Measurements from ENCODE around the gene THADA. TPM values are rescaled to one million over a fixed set of nuclear protein-coding genes. Genes with fewer than 3 reads are reported as not detected.
A peak's percentile ranks its signal among the peaks of the same experiment; 100 is the strongest.
"Not testable (repeated sequence)": the region's sequence is repeated elsewhere in the genome, so short reads cannot be mapped to it uniquely, and the experiment has no call there.

THADA gene
- total RNA-seq, 2 donors from 2014 or later: 23.7 to 69.5 TPM

DNA sequence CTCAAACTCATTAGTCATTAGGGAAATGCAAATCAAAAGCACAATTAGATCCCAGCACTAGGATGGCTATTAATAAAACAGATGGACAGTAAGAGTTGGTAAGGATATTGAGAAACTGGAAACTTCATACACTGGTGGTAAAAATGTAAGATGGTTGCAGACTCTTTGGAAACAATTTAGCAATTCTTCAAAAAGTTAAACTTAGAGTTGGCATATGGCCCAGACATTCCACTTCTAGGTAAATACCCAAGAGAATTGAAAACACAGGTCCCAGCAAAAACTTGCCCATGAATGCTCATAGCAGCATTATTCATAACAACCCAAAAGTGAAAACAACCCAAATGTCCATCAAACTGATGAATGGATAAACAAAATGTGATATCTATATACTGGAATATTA, 284.6 kb downstream of the THADA start:
- ATAC-seq: no peak
- H3K4me3 Mint-ChIP-seq: no peak overlapping the region
- no peak overlapping the region for H3K27ac Mint-ChIP-seq
- H3K27me3 Mint-ChIP-seq: no peaks in the 10 kb centered on the region
- H3K4me1 Mint-ChIP-seq (ENCODE audit: low read depth in 2 of 2): peaks cover 4 to 10% of the 10 kb centered on the region in 2 donors
- H3K36me3 Mint-ChIP-seq: no peaks in the 10 kb centered on the region
- no peaks in the 10 kb centered on the region for H3K9me3 Mint-ChIP-seq
- DNase-seq (ENCODE audit: low spot score): no peak

DNA sequence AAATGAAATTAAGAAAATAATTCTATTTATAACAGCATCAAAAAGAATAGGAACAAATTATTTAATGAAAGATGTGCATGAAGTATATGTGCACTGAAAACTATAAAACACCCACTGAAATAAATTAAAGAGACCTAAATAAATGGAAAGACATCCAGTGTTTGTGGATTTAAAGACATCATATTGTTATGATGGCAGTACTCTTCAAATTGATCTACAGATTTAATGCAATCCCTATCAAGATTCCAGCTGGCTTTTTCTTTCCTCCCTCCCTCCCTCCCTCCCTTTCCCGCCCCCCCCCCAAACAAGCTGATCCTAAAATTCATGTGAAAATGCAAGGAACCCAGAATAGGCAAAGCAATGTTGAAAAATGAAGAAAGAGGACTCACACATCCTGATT, 285.9 kb downstream of the THADA start:
- no peak for ATAC-seq
- Mint-ChIP-seq H3K27ac (no peak overlapping the region), H3K9me3 (no peaks in the 10 kb centered on the region), H3K36me3 (no peaks in the 10 kb centered on the region), H3K4me1 (ENCODE audit: low read depth in 2 of 2) (peaks cover 0 to 10% of the 10 kb centered on the region in 2 donors), H3K27me3 (no peaks in the 10 kb centered on the region), H3K4me3 (no peak overlapping the region)
- no peak for DNase-seq (ENCODE audit: low spot score)

- H3K36me3 Mint-ChIP-seq: no peaks in the 10 kb centered on the region
- no peaks in the 10 kb centered on the region for H3K9me3 Mint-ChIP-seq
- H3K27ac Mint-ChIP-seq: no peak overlapping the region
- DNase-seq (ENCODE audit: low spot score): no peak
- no peak for ATAC-seq
- no peaks in the 10 kb centered on the region for H3K27me3 Mint-ChIP-seq
- H3K4me1 Mint-ChIP-seq (ENCODE audit: low read depth in 2 of 2): peaks cover 7 to 16% of the 10 kb centered on the region in 2 donors
- H3K4me3 Mint-ChIP-seq: no peak overlapping the region
Observed at GRCh38 chr2:43307973-43308372, 287.9 kb downstream of the THADA start.

GRCh38 chr2:43307046-43307445, 288.8 kb downstream of the THADA start:
- Mint-ChIP-seq H3K27me3 (no peaks in the 10 kb centered on the region), H3K27ac (peak overlapping the region in 1 of 2 donors; percentile 27), H3K4me3 (no peak overlapping the region), H3K4me1 (ENCODE audit: low read depth in 2 of 2) (peaks cover 7 to 16% of the 10 kb centered on the region in 2 donors), H3K36me3 (no peaks in the 10 kb centered on the region), H3K9me3 (no peaks in the 10 kb centered on the region)
- ATAC-seq: no peak
- no peak for DNase-seq (ENCODE audit: low spot score)

DNA sequence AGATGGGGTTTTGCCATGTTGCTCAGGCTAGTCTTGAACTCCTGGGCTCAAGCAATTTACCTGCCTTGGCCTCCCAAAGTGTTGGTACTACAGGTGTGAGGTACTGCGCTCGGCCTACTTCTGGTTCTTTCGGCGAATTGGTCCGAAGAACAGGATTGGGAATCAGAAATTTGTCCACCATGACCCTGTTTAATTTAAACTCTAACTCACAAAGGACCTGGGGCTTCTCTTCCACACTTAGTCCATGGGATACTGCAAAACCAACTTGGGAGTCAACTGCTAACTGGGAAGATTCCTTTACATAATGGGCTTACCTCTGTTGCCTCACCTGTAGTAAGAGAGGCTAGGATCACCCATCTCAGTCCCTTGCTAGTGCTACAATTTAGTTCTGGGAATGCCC, 289.6 kb downstream of the THADA start:
- no peak overlapping the region for H3K4me3 Mint-ChIP-seq
- H3K4me1 Mint-ChIP-seq (ENCODE audit: low read depth in 2 of 2): peaks cover 7 to 16% of the 10 kb centered on the region in 2 donors
- H3K27ac Mint-ChIP-seq: no peak overlapping the region
- ATAC-seq: no peak
- H3K9me3 Mint-ChIP-seq: no peaks in the 10 kb centered on the region
- no peaks in the 10 kb centered on the region for H3K36me3 Mint-ChIP-seq
- DNase-seq (ENCODE audit: low spot score): no peak
- H3K27me3 Mint-ChIP-seq: no peaks in the 10 kb centered on the region

- no peaks in the 10 kb centered on the region for H3K9me3 Mint-ChIP-seq
- H3K36me3 Mint-ChIP-seq: no peaks in the 10 kb centered on the region
- no peak for DNase-seq (ENCODE audit: low spot score)
- H3K27ac Mint-ChIP-seq: no peak overlapping the region
- no peak overlapping the region for H3K4me3 Mint-ChIP-seq
- peaks cover 7 to 16% of the 10 kb centered on the region in 2 donors for H3K4me1 Mint-ChIP-seq (ENCODE audit: low read depth in 2 of 2)
- H3K27me3 Mint-ChIP-seq: no peaks in the 10 kb centered on the region
- no peak for ATAC-seq
Observed at GRCh38 chr2:43305517-43305916, 290.3 kb downstream of the THADA start.

GRCh38 chr2:43305012-43305411, 290.8 kb downstream of the THADA start:
- H3K36me3 Mint-ChIP-seq: no peaks in the 10 kb centered on the region
- DNase-seq (ENCODE audit: low spot score): no peak
- no peak overlapping the region for H3K4me3 Mint-ChIP-seq
- no peaks in the 10 kb centered on the region for H3K9me3 Mint-ChIP-seq
- H3K27me3 Mint-ChIP-seq: no peaks in the 10 kb centered on the region
- H3K27ac Mint-ChIP-seq: no peak overlapping the region
- H3K4me1 Mint-ChIP-seq (ENCODE audit: low read depth in 2 of 2): peaks cover 9 to 16% of the 10 kb centered on the region in 2 donors
- ATAC-seq: no peak

GRCh38 chr2:43303889-43304288, 291.9 kb downstream of the THADA start:
- no peaks in the 10 kb centered on the region for H3K27me3 Mint-ChIP-seq
- ATAC-seq (no peak), DNase-seq (ENCODE audit: low spot score) (no peak)
- H3K4me1 Mint-ChIP-seq (ENCODE audit: low read depth in 2 of 2): peaks cover 9 to 16% of the 10 kb centered on the region in 2 donors
- no peaks in the 10 kb centered on the region for H3K36me3 Mint-ChIP-seq
- no peaks in the 10 kb centered on the region for H3K9me3 Mint-ChIP-seq
- H3K27ac Mint-ChIP-seq: no peak overlapping the region
- no peak overlapping the region for H3K4me3 Mint-ChIP-seq

GRCh38 chr2:43302961-43303494, 292.8 kb downstream of the THADA start:
- H3K9me3 Mint-ChIP-seq: no peaks in the 10 kb centered on the region
- ATAC-seq: peak in 1 of 2 donors; percentile 54
- H3K4me1 Mint-ChIP-seq (ENCODE audit: low read depth in 2 of 2): peaks cover 9 to 16% of the 10 kb centered on the region in 2 donors
- no peaks in the 10 kb centered on the region for H3K36me3 Mint-ChIP-seq
- H3K27ac Mint-ChIP-seq: no peak overlapping the region
- DNase-seq (ENCODE audit: low spot score): no peak
- H3K27me3 Mint-ChIP-seq: no peaks in the 10 kb centered on the region
- no peak overlapping the region for H3K4me3 Mint-ChIP-seq

- H3K4me3 Mint-ChIP-seq: no peak overlapping the region
- H3K27ac Mint-ChIP-seq: no peak overlapping the region
Observed at GRCh38 chr2:43302182-43302960, 293.5 kb downstream of the THADA start.

GRCh38 chr2:43300781-43301583, 294.9 kb downstream of the THADA start:
- no peaks in the 10 kb centered on the region for H3K27me3 Mint-ChIP-seq
- ATAC-seq: no peak
- H3K4me3 Mint-ChIP-seq: no peak overlapping the region

More at GRCh38 chr2:43302182-43302960, 293.5 kb downstream of the THADA start:
- no peaks in the 10 kb centered on the region for H3K36me3 Mint-ChIP-seq
- no peak for DNase-seq (ENCODE audit: low spot score)
- H3K9me3 Mint-ChIP-seq: no peaks in the 10 kb centered on the region
- no peak for ATAC-seq
- H3K4me1 Mint-ChIP-seq (ENCODE audit: low read depth in 2 of 2): peaks cover 9 to 16% of the 10 kb centered on the region in 2 donors
- no peaks in the 10 kb centered on the region for H3K27me3 Mint-ChIP-seq

DNA sequence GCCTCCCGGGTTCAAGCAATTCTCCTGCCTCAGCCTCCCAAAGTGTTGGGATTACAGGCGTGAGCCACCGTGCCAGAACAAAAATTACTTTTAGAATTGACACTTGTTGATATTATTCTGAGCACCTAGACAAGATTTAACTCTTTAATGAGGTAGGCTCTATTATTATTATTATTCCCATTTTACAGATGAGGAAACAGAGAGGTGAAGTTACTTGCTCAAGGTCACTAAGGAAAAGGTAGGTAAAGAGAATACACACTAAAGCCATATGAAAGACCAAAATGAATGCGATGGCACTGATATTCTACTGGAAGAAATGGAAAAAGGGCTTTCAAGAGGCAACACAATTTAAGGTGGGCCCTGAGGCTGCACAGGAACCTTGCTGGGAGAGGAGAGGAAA, 295.6 kb downstream of the THADA start:
- Mint-ChIP-seq H3K27ac (no peak overlapping the region), H3K4me3 (no peak overlapping the region), H3K9me3 (no peaks in the 10 kb centered on the region), H3K36me3 (no peaks in the 10 kb centered on the region), H3K27me3 (no peaks in the 10 kb centered on the region), H3K4me1 (ENCODE audit: low read depth in 2 of 2) (peaks cover 7 to 9% of the 10 kb centered on the region in 2 donors)
- ATAC-seq: no peak
- no peak for DNase-seq (ENCODE audit: low spot score)

More at GRCh38 chr2:43300781-43301583, 294.9 kb downstream of the THADA start:
- Mint-ChIP-seq H3K27ac (no peak overlapping the region), H3K4me1 (ENCODE audit: low read depth in 2 of 2) (peaks cover 9 to 12% of the 10 kb centered on the region in 2 donors), H3K9me3 (no peaks in the 10 kb centered on the region), H3K36me3 (no peaks in the 10 kb centered on the region)
- DNase-seq (ENCODE audit: low spot score): no peak

DNA sequence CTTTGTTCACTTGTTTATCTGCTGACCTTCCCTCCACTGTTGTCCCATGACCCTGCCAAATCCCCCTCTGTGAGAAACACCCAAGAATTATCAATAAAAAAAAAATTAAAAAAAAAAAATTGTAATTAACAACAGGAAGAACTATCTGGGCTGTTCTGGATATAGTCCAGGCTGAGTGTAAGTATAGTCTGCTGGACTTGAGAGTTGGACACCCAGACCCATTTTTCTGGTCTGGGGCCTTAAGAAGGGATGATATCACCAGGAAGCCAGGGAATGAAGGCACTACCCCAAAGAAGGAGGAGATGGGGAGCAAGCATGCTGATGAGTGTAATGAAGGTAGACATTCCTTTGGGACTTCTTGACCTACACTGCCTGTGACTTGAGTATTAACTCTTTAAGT, 297.3 kb downstream of the THADA start:
- no peak overlapping the region for H3K27ac Mint-ChIP-seq
- no peak overlapping the region for H3K4me3 Mint-ChIP-seq
- H3K36me3 Mint-ChIP-seq: no peaks in the 10 kb centered on the region
- no peaks in the 10 kb centered on the region for H3K9me3 Mint-ChIP-seq
- no peak for ATAC-seq
- H3K27me3 Mint-ChIP-seq: no peaks in the 10 kb centered on the region
- H3K4me1 Mint-ChIP-seq (ENCODE audit: low read depth in 2 of 2): peaks cover 13 to 18% of the 10 kb centered on the region in 2 donors
- no peak for DNase-seq (ENCODE audit: low spot score)

- not testable (repeated sequence) for H3K27ac Mint-ChIP-seq; H3K27me3 Mint-ChIP-seq; H3K9me3 Mint-ChIP-seq; DNase-seq (ENCODE audit: low spot score); H3K4me3 Mint-ChIP-seq; H3K36me3 Mint-ChIP-seq; ATAC-seq
- peaks cover 19 to 20% of the 10 kb centered on the region in 2 donors for H3K4me1 Mint-ChIP-seq (ENCODE audit: low read depth in 2 of 2)
Observed at GRCh38 chr2:43297740-43298139, 298.1 kb downstream of the THADA start.
